SK-N-SH treated with all-trans-retinoic acid at 6 μM for 48 hours (cell line): ENCODE results near the gene CHDH.

Experiments
- ATAC-seq: fragments of 200-7000 bp; cut with Tn5 transposase; 3 replicates; pipeline ENCODE4 v1.9.1; 2020; ENCODE audit warnings: mild to moderate bottlenecking, moderate library complexity
- ARNTL ChIP-seq: fragments of 450-650 bp; formaldehyde crosslinking; IDR thresholded peaks from 2 replicates; pipeline ENCODE4 v1.5.0; 2020; ENCODE audit warnings: low read depth, mild to moderate bottlenecking, moderate library complexity, borderline replicate concordance
- BACH2 ChIP-seq: fragments of 250-450 bp; sonication (Bioruptor Pico); IDR thresholded peaks from 2 replicates; pipeline ENCODE4 v1.9.0; 2021; ENCODE audit warnings: mild to moderate bottlenecking, borderline replicate concordance
- ESRRG ChIP-seq: fragments of 250-450 bp; sonication (Bioruptor Pico); IDR thresholded peaks from 2 replicates; pipeline ENCODE4 v1.6.1; 2021; ENCODE audit warnings: mild to moderate bottlenecking
- GLIS3 ChIP-seq: fragments of 250-450 bp; sonication (Bioruptor Pico); IDR thresholded peaks from 2 replicates; pipeline ENCODE4 v1.5.0; 2020; ENCODE audit warnings: mild to moderate bottlenecking, moderate library complexity
- OSR1 ChIP-seq: fragments of 250-450 bp; sonication (Bioruptor Pico); IDR thresholded peaks from 2 replicates; pipeline ENCODE4 v1.8.0; 2022; ENCODE audit warnings: moderate library complexity, mild to moderate bottlenecking, inconsistent platforms
- PPARA ChIP-seq: fragments of 250-450 bp; sonication (Bioruptor Pico); IDR thresholded peaks from 2 replicates; pipeline ENCODE4 v1.5.0; 2020; ENCODE audit warnings: mild to moderate bottlenecking, borderline replicate concordance
- RARB ChIP-seq: fragments of 250-450 bp; sonication (Bioruptor Pico); IDR thresholded peaks from 2 replicates; pipeline ENCODE4 v1.8.0; 2021; ENCODE audit warnings: mild to moderate bottlenecking, moderate library complexity
- SNAI2 ChIP-seq: fragments of 250-450 bp; sonication (Bioruptor Pico); IDR thresholded peaks from 2 replicates; pipeline ENCODE4 v1.5.0; 2020; ENCODE audit warnings: mild to moderate bottlenecking, moderate library complexity
- ZC3H10 ChIP-seq: fragments of 250-450 bp; sonication (Bioruptor Pico); IDR thresholded peaks from 2 replicates; pipeline ENCODE4 v1.5.1; 2021; ENCODE audit warnings: mild to moderate bottlenecking, moderate library complexity
- ZFP3 ChIP-seq: fragments of 250-450 bp; sonication (Bioruptor Pico); IDR thresholded peaks from 2 replicates; pipeline ENCODE4 v1.5.0; 2020; ENCODE audit warnings: mild to moderate bottlenecking, moderate library complexity
- ZNF565 ChIP-seq: fragments of 450-650 bp; formaldehyde crosslinking; conservative IDR thresholded peaks from 2 replicates; pipeline ENCODE4 v1.5.0; 2020; ENCODE audit warnings: low read depth, mild to moderate bottlenecking, moderate library complexity
- ZNF8 ChIP-seq: fragments of 450-650 bp; formaldehyde crosslinking; IDR thresholded peaks from 2 replicates; pipeline ENCODE4 v1.5.0; 2020; ENCODE audit warnings: mild to moderate bottlenecking, moderate library complexity
- TF ChIP-seq, protein P1 (sequence below): fragments of 250-450 bp; sonication (Bioruptor Pico); IDR thresholded peaks from 2 replicates; pipeline ENCODE4 v1.8.0; 2021; ENCODE audit warnings: low read depth, mild to moderate bottlenecking, moderate library complexity, borderline replicate concordance
- TF ChIP-seq, protein P2 (sequence below): fragments of 250-450 bp; sonication (Bioruptor Pico); IDR thresholded peaks from 2 replicates; pipeline ENCODE4 v1.5.0; 2020; ENCODE audit warnings: mild to moderate bottlenecking, moderate library complexity
- TF ChIP-seq, protein P3 (sequence below): fragments of 250-450 bp; sonication (Bioruptor Pico); IDR thresholded peaks from 2 replicates; pipeline ENCODE4 v1.8.0; 2020; ENCODE audit warnings: mild to moderate bottlenecking, moderate library complexity, borderline replicate concordance
- TF ChIP-seq, protein P4 (sequence below): fragments of 250-450 bp; sonication (Bioruptor Pico); IDR thresholded peaks from 2 replicates; pipeline ENCODE4 v1.5.1; 2020; ENCODE audit warnings: low read depth, mild to moderate bottlenecking, moderate library complexity

Gene CHDH

DNA sequence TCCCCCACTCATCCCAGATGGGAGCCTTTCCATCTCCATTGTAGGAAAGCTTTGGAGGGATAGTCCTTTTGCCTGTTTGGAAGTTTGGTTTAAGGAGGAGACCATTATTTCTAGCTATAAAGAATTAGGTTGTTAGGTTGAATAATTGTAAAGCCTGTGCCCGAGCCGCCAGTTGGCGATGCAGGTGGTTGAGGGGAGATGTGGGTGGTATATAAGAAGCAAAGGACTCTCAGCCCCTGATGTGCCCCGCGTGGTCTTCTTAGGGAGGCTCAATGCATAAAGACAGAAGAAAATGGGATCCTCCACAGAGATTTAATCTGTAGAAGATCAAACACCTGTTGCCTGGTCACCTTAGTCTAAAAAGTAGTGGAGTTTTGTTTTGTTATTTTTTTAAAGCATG is 55.7 kb downstream of the CHDH start:
- ATAC-seq, result no peak
- TF ChIP-seq PPARA (CRISPR knock-in tag), result no peak
- TF ChIP-seq, protein P1, sequence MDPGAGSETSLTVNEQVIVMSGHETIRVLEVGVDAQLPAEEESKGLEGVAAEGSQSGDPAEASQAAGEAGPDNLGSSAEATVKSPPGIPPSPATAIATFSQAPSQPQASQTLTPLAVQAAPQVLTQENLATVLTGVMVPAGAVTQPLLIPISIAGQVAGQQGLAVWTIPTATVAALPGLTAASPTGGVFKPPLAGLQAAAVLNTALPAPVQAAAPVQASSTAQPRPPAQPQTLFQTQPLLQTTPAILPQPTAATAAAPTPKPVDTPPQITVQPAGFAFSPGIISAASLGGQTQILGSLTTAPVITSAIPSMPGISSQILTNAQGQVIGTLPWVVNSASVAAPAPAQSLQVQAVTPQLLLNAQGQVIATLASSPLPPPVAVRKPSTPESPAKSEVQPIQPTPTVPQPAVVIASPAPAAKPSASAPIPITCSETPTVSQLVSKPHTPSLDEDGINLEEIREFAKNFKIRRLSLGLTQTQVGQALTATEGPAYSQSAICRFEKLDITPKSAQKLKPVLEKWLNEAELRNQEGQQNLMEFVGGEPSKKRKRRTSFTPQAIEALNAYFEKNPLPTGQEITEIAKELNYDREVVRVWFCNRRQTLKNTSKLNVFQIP, result no peak
- TF ChIP-seq ZC3H10 (CRISPR knock-in tag), result no peak
- TF ChIP-seq, protein P2, sequence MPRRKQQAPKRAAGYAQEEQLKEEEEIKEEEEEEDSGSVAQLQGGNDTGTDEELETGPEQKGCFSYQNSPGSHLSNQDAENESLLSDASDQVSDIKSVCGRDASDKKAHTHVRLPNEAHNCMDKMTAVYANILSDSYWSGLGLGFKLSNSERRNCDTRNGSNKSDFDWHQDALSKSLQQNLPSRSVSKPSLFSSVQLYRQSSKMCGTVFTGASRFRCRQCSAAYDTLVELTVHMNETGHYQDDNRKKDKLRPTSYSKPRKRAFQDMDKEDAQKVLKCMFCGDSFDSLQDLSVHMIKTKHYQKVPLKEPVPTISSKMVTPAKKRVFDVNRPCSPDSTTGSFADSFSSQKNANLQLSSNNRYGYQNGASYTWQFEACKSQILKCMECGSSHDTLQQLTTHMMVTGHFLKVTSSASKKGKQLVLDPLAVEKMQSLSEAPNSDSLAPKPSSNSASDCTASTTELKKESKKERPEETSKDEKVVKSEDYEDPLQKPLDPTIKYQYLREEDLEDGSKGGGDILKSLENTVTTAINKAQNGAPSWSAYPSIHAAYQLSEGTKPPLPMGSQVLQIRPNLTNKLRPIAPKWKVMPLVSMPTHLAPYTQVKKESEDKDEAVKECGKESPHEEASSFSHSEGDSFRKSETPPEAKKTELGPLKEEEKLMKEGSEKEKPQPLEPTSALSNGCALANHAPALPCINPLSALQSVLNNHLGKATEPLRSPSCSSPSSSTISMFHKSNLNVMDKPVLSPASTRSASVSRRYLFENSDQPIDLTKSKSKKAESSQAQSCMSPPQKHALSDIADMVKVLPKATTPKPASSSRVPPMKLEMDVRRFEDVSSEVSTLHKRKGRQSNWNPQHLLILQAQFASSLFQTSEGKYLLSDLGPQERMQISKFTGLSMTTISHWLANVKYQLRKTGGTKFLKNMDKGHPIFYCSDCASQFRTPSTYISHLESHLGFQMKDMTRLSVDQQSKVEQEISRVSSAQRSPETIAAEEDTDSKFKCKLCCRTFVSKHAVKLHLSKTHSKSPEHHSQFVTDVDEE (CRISPR knock-in tag), result no peak
- no peak for TF ChIP-seq ZNF8 (CRISPR knock-in tag)
- TF ChIP-seq ZFP3 (CRISPR knock-in tag), result no peak
- TF ChIP-seq, protein P3, sequence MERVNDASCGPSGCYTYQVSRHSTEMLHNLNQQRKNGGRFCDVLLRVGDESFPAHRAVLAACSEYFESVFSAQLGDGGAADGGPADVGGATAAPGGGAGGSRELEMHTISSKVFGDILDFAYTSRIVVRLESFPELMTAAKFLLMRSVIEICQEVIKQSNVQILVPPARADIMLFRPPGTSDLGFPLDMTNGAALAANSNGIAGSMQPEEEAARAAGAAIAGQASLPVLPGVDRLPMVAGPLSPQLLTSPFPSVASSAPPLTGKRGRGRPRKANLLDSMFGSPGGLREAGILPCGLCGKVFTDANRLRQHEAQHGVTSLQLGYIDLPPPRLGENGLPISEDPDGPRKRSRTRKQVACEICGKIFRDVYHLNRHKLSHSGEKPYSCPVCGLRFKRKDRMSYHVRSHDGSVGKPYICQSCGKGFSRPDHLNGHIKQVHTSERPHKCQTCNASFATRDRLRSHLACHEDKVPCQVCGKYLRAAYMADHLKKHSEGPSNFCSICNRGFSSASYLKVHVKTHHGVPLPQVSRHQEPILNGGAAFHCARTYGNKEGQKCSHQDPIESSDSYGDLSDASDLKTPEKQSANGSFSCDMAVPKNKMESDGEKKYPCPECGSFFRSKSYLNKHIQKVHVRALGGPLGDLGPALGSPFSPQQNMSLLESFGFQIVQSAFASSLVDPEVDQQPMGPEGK, result no peak
- no peak for TF ChIP-seq OSR1 (CRISPR knock-in tag)

DNA sequence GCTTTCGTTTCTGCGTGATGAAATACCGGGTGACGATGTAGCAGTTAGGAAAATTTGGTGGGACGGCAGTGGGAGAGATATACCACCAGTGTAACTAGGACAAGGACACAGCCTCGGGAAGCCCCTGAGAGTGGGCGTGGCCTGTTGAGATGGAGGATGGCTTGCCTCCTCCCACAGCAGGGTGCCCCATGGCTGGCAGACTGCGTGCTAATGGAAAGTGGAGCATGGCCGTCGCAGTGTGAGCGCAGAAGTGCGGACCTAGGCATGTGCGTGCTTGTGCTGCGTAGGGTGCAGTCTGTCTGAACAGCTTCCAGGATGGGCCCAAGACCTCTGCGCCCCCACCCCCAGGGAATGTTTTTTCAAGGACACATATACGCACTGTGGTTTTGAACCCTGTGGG is 56.8 kb downstream of the CHDH start:
- TF ChIP-seq ZNF565 (no peak), ARNTL (CRISPR knock-in tag) (no peak), ZNF8 (CRISPR knock-in tag) (no peak), ZFP3 (CRISPR knock-in tag) (no peak), SNAI2 (CRISPR knock-in tag) (no peak), RARB (CRISPR knock-in tag) (no peak)
- TF ChIP-seq, protein P4, sequence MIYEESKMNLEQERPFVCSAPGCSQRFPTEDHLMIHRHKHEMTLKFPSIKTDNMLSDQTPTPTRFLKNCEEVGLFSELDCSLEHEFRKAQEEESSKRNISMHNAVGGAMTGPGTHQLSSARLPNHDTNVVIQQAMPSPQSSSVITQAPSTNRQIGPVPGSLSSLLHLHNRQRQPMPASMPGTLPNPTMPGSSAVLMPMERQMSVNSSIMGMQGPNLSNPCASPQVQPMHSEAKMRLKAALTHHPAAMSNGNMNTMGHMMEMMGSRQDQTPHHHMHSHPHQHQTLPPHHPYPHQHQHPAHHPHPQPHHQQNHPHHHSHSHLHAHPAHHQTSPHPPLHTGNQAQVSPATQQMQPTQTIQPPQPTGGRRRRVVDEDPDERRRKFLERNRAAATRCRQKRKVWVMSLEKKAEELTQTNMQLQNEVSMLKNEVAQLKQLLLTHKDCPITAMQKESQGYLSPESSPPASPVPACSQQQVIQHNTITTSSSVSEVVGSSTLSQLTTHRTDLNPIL, result no peak
- TF ChIP-seq, protein P3, result no peak
- TF ChIP-seq, protein P2 (CRISPR knock-in tag), result no peak
- ATAC-seq, result no peak

DNA sequence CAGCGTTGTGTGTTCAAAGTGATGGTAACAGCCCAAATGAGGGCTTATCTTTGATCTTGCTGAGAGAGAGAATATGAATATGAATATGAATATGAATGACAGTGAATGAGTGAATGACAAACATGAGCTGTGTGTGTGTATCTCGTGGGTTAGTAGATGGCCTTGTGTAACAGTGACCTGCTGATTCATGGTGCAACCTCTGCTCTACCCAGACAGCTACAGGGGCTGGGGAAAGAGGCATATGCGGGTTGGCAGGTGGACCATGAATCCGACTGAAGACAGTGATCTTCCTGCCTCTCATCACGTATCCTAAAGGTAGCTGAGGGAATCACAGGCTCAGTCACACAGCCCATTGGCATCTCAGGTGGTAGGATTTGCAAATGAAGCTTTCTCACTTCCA is 58.2 kb downstream of the CHDH start:
- no peak for ATAC-seq

DNA sequence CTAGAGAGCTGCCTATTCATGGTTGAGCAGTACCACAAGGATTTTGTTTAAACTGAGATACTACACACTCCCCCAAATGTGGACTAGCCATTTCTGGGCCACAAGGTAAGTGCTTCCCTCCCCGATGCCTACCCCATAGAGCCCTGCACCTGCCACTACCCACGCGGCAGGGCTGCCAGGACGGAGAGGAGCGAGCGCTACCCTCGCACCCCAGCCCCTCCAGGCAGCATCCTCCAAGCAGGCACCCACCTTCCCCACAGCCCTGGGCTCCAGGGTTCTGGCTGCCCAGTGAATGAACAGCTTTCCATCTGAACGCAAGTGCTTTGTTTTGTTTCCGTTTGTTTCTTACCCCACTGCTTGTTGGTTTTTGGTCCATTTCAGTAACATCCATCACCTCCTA is 59.2 kb downstream of the CHDH start:
- ATAC-seq, result no peak
- TF ChIP-seq, protein P1, result no peak
- no peak for TF ChIP-seq ESRRG (CRISPR knock-in tag)
- no peak for TF ChIP-seq BACH2 (CRISPR knock-in tag)
- TF ChIP-seq PPARA (CRISPR knock-in tag), result no peak

More for the DNA sequence above, 58.2 kb downstream of the CHDH start:
- TF ChIP-seq ESRRG (CRISPR knock-in tag) (no peak), ZC3H10 (CRISPR knock-in tag) (no peak), ZFP3 (CRISPR knock-in tag) (no peak), GLIS3 (CRISPR knock-in tag) (no peak), OSR1 (CRISPR knock-in tag) (no peak)
